Karpas-422 (cell line): Measurements from ENCODE around the gene RAC2. TPM values are rescaled to one million over a fixed set of nuclear protein-coding genes. Genes with fewer than 3 reads are reported as not detected.
A peak's percentile ranks its signal among the peaks of the same experiment; 100 is the strongest.

Experiments
- DNase-seq: peaks from one replicate; pipeline ENCODE4 v3.0.0-alpha.2; 2015
- H2AFZ ChIP-seq: fragments of 200-600 bp; sonication (generic); 2 replicates; pipeline ENCODE4 v1.6.1; 2014; ENCODE audit warnings: antibody characterized with exemption, low read length, mixed read lengths
- H3K27ac ChIP-seq: fragments of 200-600 bp; sonication (generic); 2 replicates; pipeline ENCODE4 v1.5.1; 2014; ENCODE audit warnings: mild to moderate bottlenecking, low read length, moderate library complexity
- H3K27me3 ChIP-seq: fragments of 200-600 bp; sonication (generic); 2 replicates; pipeline ENCODE4 v1.6.1; 2014; ENCODE audit warnings: low read length, mixed read lengths
- H3K36me3 ChIP-seq: fragments of 200-600 bp; sonication (generic); 2 replicates; pipeline ENCODE4 v1.6.1; 2014; ENCODE audit warnings: low read length, mixed read lengths; ENCODE audit not compliant: insufficient read depth
- H3K4me1 ChIP-seq: fragments of 200-600 bp; sonication (generic); 2 replicates; pipeline ENCODE4 v1.6.1; 2014; ENCODE audit warnings: mild to moderate bottlenecking, low read length, mixed read lengths
- H3K4me2 ChIP-seq: fragments of 200-600 bp; sonication (generic); 2 replicates; pipeline ENCODE4 v1.6.1; 2014; ENCODE audit warnings: low read length, low read depth, mild to moderate bottlenecking; ENCODE audit not compliant: poor library complexity, severe bottlenecking
- H3K4me3 ChIP-seq: fragments of 200-600 bp; sonication (generic); 2 replicates; pipeline ENCODE4 v1.5.1; 2014; ENCODE audit warnings: mild to moderate bottlenecking, antibody characterized with exemption, low read length, mixed read lengths
- H3K79me2 ChIP-seq: fragments of 200-600 bp; sonication (generic); 2 replicates; pipeline ENCODE4 v1.6.1; 2014; ENCODE audit warnings: mild to moderate bottlenecking, low read length, mixed read lengths
- H3K9ac ChIP-seq: fragments of 200-600 bp; sonication (generic); 2 replicates; pipeline ENCODE4 v1.6.0; 2014; ENCODE audit warnings: low read length
- H3K9me2 ChIP-seq: fragments of 200-600 bp; sonication (generic), shearing (Covaris generic); replicated peaks from 2 replicates; pipeline ENCODE4 v1.6.0; 2014; ENCODE audit warnings: mild to moderate bottlenecking, low read length, moderate library complexity; ENCODE audit not compliant: insufficient read depth
- H3K9me3 ChIP-seq: fragments of 300-700, 200-600 bp; sonication (generic); 2 replicates; pipeline ENCODE4 v1.6.1; 2014; ENCODE audit warnings: low read length, mixed read lengths
- H4K20me1 ChIP-seq: fragments of 200-600 bp; sonication (generic); 2 replicates; pipeline ENCODE4 v1.6.1; 2014; ENCODE audit warnings: mild to moderate bottlenecking, antibody characterized with exemption, low read length, low read depth; ENCODE audit not compliant: insufficient read depth
- total RNA-seq: library from RNA; depleted of rRNA; stranded (reverse); fragments of >200 nt; shearing (Covaris generic); gene quantifications from 2 replicates; pipeline ENCODE4 v1.2.3, GENCODE V29; 2014; ENCODE audit warnings: low replicate concordance

RAC2 gene
- total RNA-seq, 1 experiment from 2014 or later, result 294 TPM

- peaks cover 2% of the 10 kb centered on the region; the same call in 1 of the 2 replicates for H3K4me1 ChIP-seq
- H3K27ac ChIP-seq, result no peak overlapping the region
These were observed 57.7 kb downstream of the RAC2 start for GRCh38 chr22:37186228-37186996.

DNA sequence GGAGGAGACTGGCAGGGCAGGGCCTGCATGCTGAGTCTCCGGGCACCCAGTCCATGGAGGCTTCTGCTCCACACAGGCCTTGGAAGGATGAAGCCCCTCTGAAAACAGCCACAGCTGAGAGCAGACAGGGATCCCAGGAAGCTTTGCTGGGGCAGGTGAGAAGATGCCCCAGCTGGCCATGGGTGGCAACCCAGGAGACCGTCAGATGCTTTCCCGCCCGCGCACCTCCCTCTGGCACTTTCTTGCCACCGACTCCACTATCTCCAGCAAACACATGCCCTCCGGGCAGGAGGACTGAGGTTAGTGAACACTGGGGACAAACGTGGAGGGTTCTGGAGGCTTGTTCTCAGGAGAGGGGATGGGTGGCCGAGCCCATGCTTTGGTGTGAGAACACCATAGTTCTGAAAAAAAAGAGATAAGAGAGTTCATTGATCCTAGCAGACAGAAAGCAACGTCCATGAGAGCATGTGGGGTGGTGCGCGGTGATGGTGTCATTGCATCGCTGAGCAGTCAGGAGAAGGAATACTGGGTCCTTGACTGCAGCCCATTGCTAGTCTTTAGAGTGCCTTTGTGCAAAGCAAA, 58.3 kb downstream of the RAC2 start:
- Histone ChIP-seq H2AFZ (no peak overlapping the region), H3K4me3 (no peak overlapping the region), H3K4me2 (no peak overlapping the region), H3K27me3 (no peaks in the 10 kb centered on the region), H3K9ac (no peak overlapping the region), H3K4me1 (peaks cover 2% of the 10 kb centered on the region; the same call in 1 of the 2 replicates), H3K36me3 (no peaks in the 10 kb centered on the region), H3K9me2 (no peaks in the 10 kb centered on the region), H3K27ac (no peak overlapping the region), H3K9me3 (no peaks in the 10 kb centered on the region), H3K79me2 (no peaks in the 10 kb centered on the region), H4K20me1 (no peaks in the 10 kb centered on the region)
- no peak for DNase-seq

More at GRCh38 chr22:37186228-37186996, 57.7 kb downstream of the RAC2 start:
- DNase-seq, result peak; percentile 94
- H2AFZ ChIP-seq, result no peak overlapping the region
- H3K79me2 ChIP-seq, result no peaks in the 10 kb centered on the region
- H3K36me3 ChIP-seq, result no peaks in the 10 kb centered on the region
- no peak overlapping the region for H3K4me2 ChIP-seq
- no peak overlapping the region for H3K4me3 ChIP-seq
- no peaks in the 10 kb centered on the region for H3K9me3 ChIP-seq
- no peaks in the 10 kb centered on the region for H3K9me2 ChIP-seq
- no peaks in the 10 kb centered on the region for H3K27me3 ChIP-seq
- no peaks in the 10 kb centered on the region for H4K20me1 ChIP-seq
- no peak overlapping the region for H3K9ac ChIP-seq

GRCh38 chr22:37184816-37185541, 59.1 kb downstream of the RAC2 start:
- H3K9ac ChIP-seq, result no peak overlapping the region
- no peaks in the 10 kb centered on the region for H3K36me3 ChIP-seq
- H3K79me2 ChIP-seq, result no peaks in the 10 kb centered on the region
- no peak for DNase-seq
- no peak overlapping the region for H2AFZ ChIP-seq
- H3K4me3 ChIP-seq, result no peak overlapping the region
- H3K9me2 ChIP-seq, result no peaks in the 10 kb centered on the region
- no peak overlapping the region for H3K4me2 ChIP-seq
- H3K9me3 ChIP-seq, result no peaks in the 10 kb centered on the region
- H3K4me1 ChIP-seq, result no peaks in the 10 kb centered on the region
- H4K20me1 ChIP-seq, result no peaks in the 10 kb centered on the region
- H3K27me3 ChIP-seq, result no peaks in the 10 kb centered on the region
- H3K27ac ChIP-seq, result no peak overlapping the region

GRCh38 chr22:37184380-37184755, 59.7 kb downstream of the RAC2 start:
- no peak overlapping the region for H3K4me2 ChIP-seq
- H4K20me1 ChIP-seq, result no peaks in the 10 kb centered on the region
- no peaks in the 10 kb centered on the region for H3K4me1 ChIP-seq
- H3K4me3 ChIP-seq, result no peak overlapping the region
- no peak overlapping the region for H3K9ac ChIP-seq
- no peaks in the 10 kb centered on the region for H3K36me3 ChIP-seq
- no peaks in the 10 kb centered on the region for H3K9me3 ChIP-seq
- H2AFZ ChIP-seq, result no peak overlapping the region
- no peak for DNase-seq
- H3K27me3 ChIP-seq, result no peaks in the 10 kb centered on the region
- no peaks in the 10 kb centered on the region for H3K9me2 ChIP-seq
- H3K79me2 ChIP-seq, result no peaks in the 10 kb centered on the region
- H3K27ac ChIP-seq, result no peak overlapping the region

- no peaks in the 10 kb centered on the region for H3K9me3 ChIP-seq
- H4K20me1 ChIP-seq, result no peaks in the 10 kb centered on the region
- DNase-seq, result no peak
- no peaks in the 10 kb centered on the region for H3K4me1 ChIP-seq
- H2AFZ ChIP-seq, result no peak overlapping the region
- no peaks in the 10 kb centered on the region for H3K79me2 ChIP-seq
- no peaks in the 10 kb centered on the region for H3K27me3 ChIP-seq
- H3K9me2 ChIP-seq, result no peaks in the 10 kb centered on the region
- H3K4me3 ChIP-seq, result no peak overlapping the region
- no peak overlapping the region for H3K27ac ChIP-seq
- H3K9ac ChIP-seq, result no peak overlapping the region
- H3K36me3 ChIP-seq, result no peaks in the 10 kb centered on the region
- no peak overlapping the region for H3K4me2 ChIP-seq
These were observed 60.4 kb downstream of the RAC2 start for GRCh38 chr22:37183432-37184379.

DNA sequence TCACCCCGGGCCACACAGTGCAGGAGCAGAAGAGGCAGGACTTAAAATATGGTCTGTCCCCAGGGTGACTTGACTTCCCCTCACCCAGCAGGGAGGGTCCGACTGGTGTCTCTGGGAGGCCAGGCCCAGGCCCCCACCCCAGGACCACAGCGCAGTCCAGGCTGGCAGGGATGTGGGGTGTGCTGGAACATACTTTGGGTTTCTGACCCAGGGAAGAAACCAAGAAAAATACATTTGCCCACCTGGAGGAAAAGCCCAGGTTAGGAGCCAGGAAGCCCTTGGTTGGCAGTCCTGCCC, 61.2 kb downstream of the RAC2 start:
- Histone ChIP-seq H3K4me3 (no peak overlapping the region), H2AFZ (no peak overlapping the region), H3K27ac (no peak overlapping the region), H3K9me3 (no peaks in the 10 kb centered on the region), H3K27me3 (no peaks in the 10 kb centered on the region), H3K4me2 (no peak overlapping the region), H4K20me1 (no peaks in the 10 kb centered on the region), H3K4me1 (no peaks in the 10 kb centered on the region), H3K9ac (no peak overlapping the region), H3K9me2 (no peaks in the 10 kb centered on the region), H3K36me3 (no peaks in the 10 kb centered on the region), H3K79me2 (no peaks in the 10 kb centered on the region)
- no peak for DNase-seq

- no peak overlapping the region for H3K4me2 ChIP-seq
- no peak for DNase-seq
- H3K4me1 ChIP-seq, result no peaks in the 10 kb centered on the region
- no peaks in the 10 kb centered on the region for H4K20me1 ChIP-seq
- no peak overlapping the region for H3K9ac ChIP-seq
- no peak overlapping the region for H2AFZ ChIP-seq
- no peak overlapping the region for H3K4me3 ChIP-seq
- H3K27ac ChIP-seq, result no peak overlapping the region
- H3K9me2 ChIP-seq, result no peaks in the 10 kb centered on the region
- H3K27me3 ChIP-seq, result no peaks in the 10 kb centered on the region
- no peaks in the 10 kb centered on the region for H3K36me3 ChIP-seq
- H3K79me2 ChIP-seq, result no peaks in the 10 kb centered on the region
- no peaks in the 10 kb centered on the region for H3K9me3 ChIP-seq
These were observed 61.7 kb downstream of the RAC2 start for GRCh38 chr22:37182101-37182948.
